Esophagus squamous epithelium (tissue), 4 donors: ENCODE measurements around the gene FBLN5.

Experiments used
- POLR2A ChIP-seq, 4 donors: fragments of 450-650 bp; IDR thresholded peaks; one replicate each; pipeline ENCODE4 v1.6.1; 2017; ENCODE audit warnings: antibody characterized with exemption in 4 of 4, mild to moderate bottlenecking in 4 of 4, moderate library complexity in 3 of 4
- TF ChIP-seq, protein P1 (sequence below), 6 experiments: fragments of 450-650 bp in 4 of 6; fragments of 200-600 bp in 2 of 6; sonication (generic) in 2 of 6; IDR thresholded peaks; one replicate each; pipeline ENCODE4 v1.5.1; 2016 to 2019; ENCODE audit warnings: antibody characterized with exemption in 6 of 6, mild to moderate bottlenecking in 4 of 6, moderate library complexity in 4 of 6

GRCh38 chr14:91841065-91841464 lies 106.4 kb downstream of the FBLN5 start:
- TF ChIP-seq, protein P1, sequence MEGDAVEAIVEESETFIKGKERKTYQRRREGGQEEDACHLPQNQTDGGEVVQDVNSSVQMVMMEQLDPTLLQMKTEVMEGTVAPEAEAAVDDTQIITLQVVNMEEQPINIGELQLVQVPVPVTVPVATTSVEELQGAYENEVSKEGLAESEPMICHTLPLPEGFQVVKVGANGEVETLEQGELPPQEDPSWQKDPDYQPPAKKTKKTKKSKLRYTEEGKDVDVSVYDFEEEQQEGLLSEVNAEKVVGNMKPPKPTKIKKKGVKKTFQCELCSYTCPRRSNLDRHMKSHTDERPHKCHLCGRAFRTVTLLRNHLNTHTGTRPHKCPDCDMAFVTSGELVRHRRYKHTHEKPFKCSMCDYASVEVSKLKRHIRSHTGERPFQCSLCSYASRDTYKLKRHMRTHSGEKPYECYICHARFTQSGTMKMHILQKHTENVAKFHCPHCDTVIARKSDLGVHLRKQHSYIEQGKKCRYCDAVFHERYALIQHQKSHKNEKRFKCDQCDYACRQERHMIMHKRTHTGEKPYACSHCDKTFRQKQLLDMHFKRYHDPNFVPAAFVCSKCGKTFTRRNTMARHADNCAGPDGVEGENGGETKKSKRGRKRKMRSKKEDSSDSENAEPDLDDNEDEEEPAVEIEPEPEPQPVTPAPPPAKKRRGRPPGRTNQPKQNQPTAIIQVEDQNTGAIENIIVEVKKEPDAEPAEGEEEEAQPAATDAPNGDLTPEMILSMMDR (IDR thresholded peaks at IDR 0.05): no peak
- no peak for TF ChIP-seq POLR2A (IDR thresholded peaks at IDR 0.05)
